ENCODE results near the gene SLC3A2.
"Not testable (repeated sequence)": the region's sequence is repeated elsewhere in the genome, so short reads cannot be mapped to it uniquely, and the experiment has no call there.

SLC3A2 gene

GRCh38 chr11:62880803-62881578 is at the start of gene SLC3A2:
TSS of gene SLC3A2 (plus strand) at chr11:62880896. CDS start at chr11:62881024, 128 bp downstream.
- DNase-seq = peak; percentile 81

GRCh38 chr11:62830904-62831519 is 49.7 kb upstream of the SLC3A2 start:
- no peak for DNase-seq

GRCh38 chr11:62831520-62832335 is 49.0 kb upstream of the SLC3A2 start, which contains the start of gene STX5:
TSS of gene STX5 (minus strand) at chr11:62832051. CDS start at chr11:62831243, 808 bp downstream.
- peak; percentile 100 for DNase-seq

- no peak for DNase-seq
Measured at GRCh38 chr11:62832336-62833234, 48.1 kb upstream of the SLC3A2 start, which contains the start of gene TEX54. TSS of gene TEX54 (minus strand) at chr11:62832841.

- no peak for DNase-seq
Measured at GRCh38 chr11:62835336-62835735, 45.4 kb upstream of the SLC3A2 start.

GRCh38 chr11:62839050-62839945 is 41.4 kb upstream of the SLC3A2 start, which contains the start of gene WDR74:
TSS of gene WDR74 (minus strand) at chr11:62839590. CDS start at chr11:62839570, 20 bp downstream.
- peak; percentile 87 for DNase-seq

- peak; percentile 70 for DNase-seq
Measured at GRCh38 chr11:62840721-62841360, 39.9 kb upstream of the SLC3A2 start.

GRCh38 chr11:62841361-62842170 is 39.1 kb upstream of the SLC3A2 start:
- DNase-seq = peak; percentile 81

- peak; percentile 29 for DNase-seq
Measured at GRCh38 chr11:62842171-62842741, 38.4 kb upstream of the SLC3A2 start.

GRCh38 chr11:62842891-62843290 is 37.8 kb upstream of the SLC3A2 start:
- not testable (repeated sequence) for DNase-seq

GRCh38 chr11:62843466-62843865 is 37.2 kb upstream of the SLC3A2 start:
- no peak for DNase-seq

- no peak for DNase-seq
Measured at GRCh38 chr11:62844154-62844553, 36.5 kb upstream of the SLC3A2 start.

GRCh38 chr11:62846177-62846576 is 34.5 kb upstream of the SLC3A2 start:
- DNase-seq = no peak

GRCh38 chr11:62847767-62848314 is 32.9 kb upstream of the SLC3A2 start:
- no peak for DNase-seq

GRCh38 chr11:62850911-62851806 is 29.5 kb upstream of the SLC3A2 start:
- no peak for DNase-seq

- no peak for DNase-seq
Measured at GRCh38 chr11:62851807-62852522, 28.7 kb upstream of the SLC3A2 start.

All from activated gamma-delta T cell treated with Interleukin-2 at 50 U/mL for 16 hours (primary cell).